ENCODE measurements around the gene TBCC.

Gene TBCC

DNA sequence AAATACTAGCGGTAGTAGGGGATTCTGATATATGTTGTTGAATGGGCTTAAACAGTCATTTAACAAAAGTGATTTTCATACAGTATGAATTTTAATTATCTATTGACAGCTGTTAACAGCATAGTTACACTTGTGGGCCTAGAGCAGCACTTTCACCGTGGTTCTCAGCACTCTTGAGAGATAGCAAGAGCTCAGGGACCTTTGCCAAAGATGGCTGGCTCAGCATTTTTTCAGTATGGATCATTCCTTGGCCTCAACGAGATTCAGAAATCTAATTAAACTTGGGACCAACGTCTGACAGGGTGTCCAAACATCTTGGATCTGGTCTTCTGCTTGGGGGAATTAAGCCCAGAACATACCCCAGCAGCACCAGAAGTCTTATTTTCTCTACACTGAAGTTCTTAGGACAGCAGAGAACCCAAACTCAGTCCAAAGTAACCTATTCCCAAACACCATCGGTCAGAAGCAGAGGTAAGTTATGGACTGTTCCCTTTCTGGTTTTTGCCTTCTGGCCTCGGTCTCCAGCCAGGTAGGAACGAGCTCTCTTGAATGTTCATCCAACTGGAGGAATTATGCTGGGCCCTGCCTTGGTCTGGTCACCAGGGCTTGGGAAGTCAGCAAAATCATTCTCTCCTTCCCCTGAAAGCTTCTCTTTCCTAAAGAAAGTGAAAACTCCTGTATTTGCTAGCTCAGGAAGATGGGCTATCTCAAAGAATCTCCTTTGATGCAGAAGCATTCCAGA, 49.2 kb downstream of the TBCC start:
- DNase-seq (ENCODE audit: low spot score) = no peak

- no peak for DNase-seq (ENCODE audit: low spot score)
Observed at GRCh38 chr6:42694586-42694985, 51.3 kb downstream of the TBCC start.

Data from HuH-7.5 (cell line).